Right lobe of liver (tissue), 4 donors: Measurements from ENCODE around the gene ARHGEF7.

Experiments
- CTCF ChIP-seq, 4 donors: fragments of 200-600 bp in 3 of 4; fragments of 450-650 bp in 1 of 4; IDR thresholded peaks; one replicate each; pipeline versions ENCODE4 v1.5.1 to v1.8.0; 2016 to 2022; ENCODE audit warnings: antibody characterized with exemption in 4 of 4, mild to moderate bottlenecking in 2 of 4
- POLR2A ChIP-seq: fragments of 450-650 bp; IDR thresholded peaks from one replicate; pipeline ENCODE4 v1.6.1; 2017; ENCODE audit warnings: antibody characterized with exemption, mild to moderate bottlenecking
- donor health status: DM: no; HTN: no; CAD: no.
- donor health status: DM: no; HTN: no; CAD: no.
- donor health status: DM: no; HTN: yes; CAD: no.

- TF ChIP-seq CTCF (IDR thresholded peaks at IDR 0.05) (no peak), POLR2A (no peak)
These were observed 167.3 kb downstream of the ARHGEF7 start for GRCh38 chr13:111282425-111282824.
